ENCODE measurements around the gene DCLK1.

The DCLK1 gene

DNA sequence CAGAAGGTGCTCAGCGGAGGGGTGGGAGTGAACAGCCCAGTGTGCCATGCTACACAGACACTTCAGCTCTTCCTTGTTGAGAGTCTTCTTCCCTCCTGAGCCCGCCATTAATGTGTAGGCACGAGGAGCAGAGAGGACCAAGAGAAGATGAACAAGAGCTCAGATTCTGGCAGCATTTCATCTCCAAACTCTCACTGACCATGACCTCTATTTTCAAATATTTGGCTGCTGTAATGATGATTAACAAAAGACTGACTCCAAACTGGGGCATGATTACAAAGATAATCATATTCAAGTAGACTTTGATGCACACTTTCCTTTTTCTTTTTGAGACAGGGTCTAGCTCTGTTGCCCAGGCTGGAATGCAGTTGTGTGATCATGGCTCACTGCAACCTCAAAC, 236.5 kb downstream of the DCLK1 start:
- no peak for DNase-seq (ENCODE audit: low read depth)

DNA sequence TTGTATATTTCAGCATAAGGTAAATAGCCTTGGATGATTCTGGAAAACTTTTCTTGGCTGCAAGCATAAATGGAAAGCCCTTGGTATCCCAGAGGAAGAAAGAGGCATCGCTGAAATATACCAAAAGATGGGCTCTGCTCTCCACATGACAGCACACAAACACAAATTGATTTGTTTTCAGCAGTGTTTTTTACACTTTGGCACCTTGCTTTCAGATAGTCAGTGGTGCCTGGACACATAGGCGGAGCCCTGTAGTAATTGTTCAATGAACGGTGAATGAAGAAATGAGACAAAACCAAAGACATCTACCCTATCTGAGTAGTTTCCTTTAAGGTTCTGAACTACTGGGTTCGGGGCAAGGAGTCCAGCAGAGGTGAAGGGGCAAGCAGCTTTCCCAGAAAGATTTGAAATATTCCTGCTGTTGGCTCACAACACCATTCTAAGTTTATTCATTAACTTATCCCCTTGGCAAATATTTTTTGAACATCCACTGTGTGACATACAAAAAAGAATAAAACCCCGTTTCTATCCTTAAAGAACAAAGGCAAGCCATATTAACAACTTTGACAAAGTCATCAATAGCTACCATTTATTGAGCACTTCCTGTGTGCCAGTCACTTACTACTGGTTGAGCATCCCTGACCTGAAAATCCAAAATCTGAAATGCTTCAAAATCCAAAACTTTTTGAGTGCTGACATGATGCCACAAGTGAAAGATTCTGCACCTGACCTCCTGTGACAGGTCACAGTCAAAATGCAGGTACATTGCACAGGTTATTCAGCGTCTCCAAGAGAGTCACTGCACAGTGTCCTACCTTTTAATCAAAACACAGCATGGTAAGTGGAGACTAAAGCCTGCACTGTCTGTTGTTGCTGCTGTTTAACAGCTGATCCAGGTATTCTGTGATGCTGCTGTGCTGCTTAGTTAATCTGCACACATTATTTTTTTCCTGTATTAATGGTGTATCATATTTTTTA, 238.1 kb downstream of the DCLK1 start:
- no peak for DNase-seq (ENCODE audit: low read depth)

DNA sequence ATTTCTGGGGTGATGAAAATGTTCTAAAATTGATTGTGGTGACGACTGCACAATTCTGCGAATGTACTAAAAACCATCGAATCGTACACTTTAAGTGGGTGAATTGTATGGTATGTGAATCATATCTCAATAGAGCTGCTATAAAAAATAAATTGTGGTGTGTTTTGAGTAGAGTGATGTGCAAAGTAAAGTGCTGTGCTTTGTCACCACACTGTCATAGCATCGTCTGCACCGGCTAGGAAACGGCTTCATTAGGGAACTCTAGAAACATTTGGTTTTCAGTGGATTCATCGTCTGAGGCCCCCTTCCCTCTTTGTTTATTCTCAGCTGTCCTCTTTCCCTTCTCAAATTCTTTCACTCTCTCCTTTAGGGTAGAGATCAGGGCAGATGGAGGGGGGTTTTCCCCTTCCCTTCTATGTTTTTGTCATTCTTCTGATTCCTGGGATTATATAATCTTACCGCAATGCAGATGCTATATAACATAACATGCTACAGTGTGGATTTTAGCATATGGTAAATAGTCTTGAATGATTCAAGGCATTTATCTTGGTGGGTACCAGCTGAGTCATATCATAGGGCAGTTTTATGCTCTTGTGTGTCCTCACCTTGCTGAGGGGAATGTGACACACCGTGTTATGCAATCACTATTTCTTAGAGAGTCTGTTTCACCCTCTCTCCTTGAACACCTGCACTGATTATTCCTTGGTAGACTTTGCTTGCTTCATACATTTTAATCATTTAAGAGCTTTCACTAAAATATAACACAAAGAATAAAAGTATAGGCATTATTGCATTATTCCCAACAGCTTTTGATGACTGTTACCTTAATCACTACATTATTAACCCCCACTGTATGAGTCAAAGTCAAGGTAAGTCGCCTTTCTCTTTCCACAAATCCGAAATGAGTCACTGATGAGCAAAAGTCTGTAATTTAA, 239.4 kb downstream of the DCLK1 start:
- DNase-seq (ENCODE audit: low read depth): no peak

DNA sequence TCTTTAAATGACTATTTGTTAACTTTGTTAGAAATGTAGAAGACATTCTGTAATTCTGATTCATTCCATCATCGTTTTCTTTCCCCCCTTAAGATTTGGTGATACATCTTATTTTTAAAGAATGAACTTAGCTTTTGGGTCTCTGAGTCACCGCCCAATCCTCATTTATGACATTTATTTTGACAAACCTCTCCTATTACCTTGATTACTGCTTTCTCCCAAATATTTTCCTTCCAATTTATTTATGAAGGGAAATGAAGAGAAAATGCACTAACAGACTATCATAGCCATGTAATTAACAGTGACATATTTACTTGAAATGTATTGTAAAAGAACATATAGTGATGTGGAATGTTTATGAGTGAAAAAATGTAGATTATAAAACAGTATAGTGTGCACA, 241.6 kb downstream of the DCLK1 start:
- DNase-seq (ENCODE audit: low read depth): no peak

DNA sequence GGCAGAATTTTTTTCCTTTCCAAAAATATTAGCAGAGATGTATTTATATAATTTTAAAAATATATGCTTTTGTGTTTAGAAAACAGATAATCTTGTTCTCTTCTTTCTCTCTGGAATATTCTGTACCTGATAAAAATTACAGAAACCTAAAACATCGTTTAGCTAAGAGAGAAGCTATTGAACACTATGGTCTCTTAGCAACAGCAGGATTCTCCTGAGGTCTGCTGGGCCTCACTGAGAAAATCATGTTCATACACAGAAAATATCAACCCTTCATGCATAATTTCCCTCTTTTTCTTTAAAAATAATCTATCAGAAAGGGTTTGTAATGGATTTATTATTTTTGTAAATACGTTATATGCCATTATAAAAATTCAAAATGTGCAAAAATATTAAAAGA, 242.2 kb downstream of the DCLK1 start:
- no peak for DNase-seq (ENCODE audit: low read depth)

DNA sequence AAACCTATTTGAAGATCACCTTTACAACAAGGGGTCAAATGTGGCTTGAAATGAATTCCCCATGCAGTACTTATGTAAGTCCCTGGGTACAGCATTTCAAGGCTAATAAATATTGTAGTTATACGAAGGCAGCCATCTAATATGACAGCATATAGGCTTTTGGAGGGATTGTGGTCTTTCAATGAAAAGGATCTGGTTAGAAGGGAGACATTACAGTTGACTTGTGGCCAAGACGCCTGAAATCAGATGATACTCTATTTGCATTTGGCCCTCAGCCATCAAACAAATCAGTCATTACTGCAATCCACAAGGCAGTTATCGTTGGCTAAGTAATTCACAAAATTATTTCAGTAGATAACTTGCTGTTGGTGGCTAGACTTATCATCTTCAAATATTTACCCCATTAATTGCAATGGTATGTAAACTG, 242.7 kb downstream of the DCLK1 start:
- no peak for DNase-seq (ENCODE audit: low read depth)

DNA sequence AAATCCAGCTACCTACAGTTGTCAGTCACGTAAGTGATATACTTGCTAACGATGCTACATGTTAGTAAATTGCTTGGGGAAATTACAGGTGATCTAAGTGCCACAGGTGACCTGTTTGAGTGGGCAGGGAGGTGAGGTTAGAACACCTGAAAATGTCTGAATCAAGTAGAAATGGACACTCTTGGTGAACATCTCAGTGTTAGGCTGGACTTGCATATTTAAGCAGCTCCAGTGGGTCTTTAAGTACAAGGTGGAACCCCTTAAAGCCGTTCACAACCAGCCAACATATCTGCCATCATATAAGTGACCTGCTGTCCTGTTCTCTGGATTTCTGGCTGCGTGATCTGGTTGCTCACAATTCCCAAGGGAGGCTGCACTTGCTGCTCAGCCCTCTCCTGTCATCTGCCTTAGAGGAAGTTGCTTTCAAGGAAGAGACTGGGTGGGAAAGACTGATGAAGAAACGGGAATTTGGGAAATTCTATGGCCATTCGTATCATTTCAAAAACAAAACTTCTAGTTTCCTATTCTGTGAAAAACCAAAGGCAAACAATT, 244.0 kb downstream of the DCLK1 start:
- DNase-seq (ENCODE audit: low read depth): no peak

DNA sequence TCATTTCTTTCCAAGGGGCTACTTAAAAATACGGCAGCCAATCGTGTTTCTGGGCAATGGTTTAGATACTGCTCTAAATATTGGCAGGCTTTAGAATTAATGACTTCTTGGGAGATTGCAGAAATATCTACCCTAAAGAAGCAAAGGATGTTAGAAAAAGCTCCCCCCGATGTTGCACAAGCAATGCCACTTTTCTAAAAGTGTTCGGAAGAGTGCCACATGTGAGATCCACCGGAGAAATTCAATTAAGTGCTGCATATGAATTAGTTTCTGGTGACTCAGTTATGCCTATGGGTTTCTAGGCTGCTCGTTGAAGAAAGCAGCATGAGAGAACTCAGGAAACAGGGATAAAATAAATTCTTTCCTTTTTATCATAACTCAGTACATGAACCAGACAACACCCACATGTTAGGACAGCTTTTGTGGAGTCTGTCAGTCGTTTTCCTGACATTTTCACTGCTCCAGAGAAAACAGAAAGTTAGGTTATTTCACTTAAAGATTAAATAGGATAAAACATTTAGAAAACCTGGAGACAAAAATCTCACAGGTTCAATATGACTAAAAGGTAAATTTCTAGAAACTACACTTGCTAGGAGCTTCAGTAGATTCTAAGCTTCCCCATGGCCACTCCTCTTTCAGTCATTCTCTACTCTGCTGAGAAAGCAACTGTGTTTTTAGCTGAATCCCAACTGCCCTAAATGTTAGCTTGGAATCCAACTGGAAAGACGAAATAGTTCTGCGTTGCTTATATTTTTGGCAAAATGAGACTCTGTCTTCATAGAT, 244.7 kb downstream of the DCLK1 start:
- DNase-seq (ENCODE audit: low read depth): no peak

DNA sequence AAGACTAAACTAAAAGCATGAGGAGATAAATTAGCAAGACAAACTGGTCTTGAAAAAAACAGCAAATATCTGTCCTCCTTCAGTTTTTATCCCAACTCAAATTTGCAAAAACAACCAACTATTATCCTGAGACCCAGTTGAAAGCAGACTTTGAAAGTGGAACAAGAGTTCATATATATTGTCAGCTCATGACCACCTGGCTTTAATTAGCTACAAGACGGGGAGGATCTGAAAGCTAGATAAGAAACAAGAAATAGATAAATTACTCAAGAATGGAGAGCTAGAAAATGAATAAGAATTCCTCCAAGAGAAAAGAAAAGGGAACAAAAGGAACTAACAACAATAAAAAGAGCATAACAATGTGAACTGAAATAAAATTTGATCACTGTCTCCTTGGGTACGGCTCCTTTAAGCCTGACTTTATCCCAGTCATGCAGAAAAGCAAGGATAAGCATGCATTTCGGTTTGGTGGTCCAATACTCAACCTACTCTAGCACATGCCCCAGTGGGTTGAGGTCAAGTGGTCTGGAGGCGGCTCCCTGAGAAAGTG, 246.9 kb downstream of the DCLK1 start:
- DNase-seq (ENCODE audit: low read depth): no peak

DNA sequence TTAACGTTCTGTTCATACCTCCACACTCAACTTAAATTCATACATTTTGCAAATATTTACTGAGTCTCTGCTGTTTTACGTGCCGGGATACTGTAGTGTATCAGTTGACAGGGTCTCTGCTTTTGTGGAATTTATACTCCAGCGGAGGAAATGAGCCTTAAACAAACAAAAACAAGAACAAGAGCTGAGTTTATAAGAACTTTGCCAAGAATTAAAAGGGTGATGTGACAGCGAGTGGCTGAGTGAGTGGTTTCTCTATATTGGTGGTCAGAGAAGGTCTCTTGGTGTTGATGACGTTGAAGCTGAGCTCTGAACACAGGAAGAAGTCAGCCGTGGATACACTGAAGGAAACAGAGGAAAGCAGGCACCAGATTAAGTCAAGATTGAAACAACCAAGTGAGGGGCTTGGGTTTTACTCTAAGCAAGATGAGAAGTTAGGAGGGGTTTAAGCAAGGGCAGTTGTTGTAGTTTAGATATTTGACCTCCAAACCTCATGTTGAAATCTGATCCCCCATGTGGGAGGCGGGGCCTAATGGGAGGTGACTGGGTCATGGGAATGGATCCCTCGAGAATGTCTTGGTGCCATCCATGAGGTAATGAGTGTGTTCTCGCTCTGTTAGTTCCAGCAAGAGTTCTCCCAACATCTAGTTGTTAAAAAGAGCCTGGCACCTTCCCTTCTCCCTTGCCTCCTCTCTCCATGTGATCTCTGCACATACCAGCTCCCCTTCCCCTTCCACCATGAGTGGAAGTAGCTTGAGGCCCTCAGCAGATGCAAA, 248.3 kb downstream of the DCLK1 start:
- DNase-seq (ENCODE audit: low read depth): no peak

DNA sequence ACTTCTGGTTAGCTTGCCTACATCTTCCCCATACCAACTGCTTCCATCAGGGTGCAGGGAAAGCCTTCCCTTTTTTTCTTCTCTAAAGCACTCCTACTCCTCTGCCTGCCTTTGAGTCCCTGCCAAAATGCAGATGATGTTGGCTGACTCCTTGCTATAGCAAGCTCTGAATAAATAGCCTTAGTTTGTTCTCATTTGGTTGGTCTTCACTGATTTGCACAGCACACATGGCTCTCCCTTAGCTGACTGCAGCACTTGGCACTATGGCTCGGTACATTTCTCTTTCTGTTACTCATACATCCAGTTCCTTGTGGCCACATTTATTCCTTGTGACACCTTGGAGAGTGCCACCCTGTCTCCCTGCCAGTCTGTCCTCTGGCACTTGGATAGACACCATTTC, 249.8 kb downstream of the DCLK1 start:
- no peak for DNase-seq (ENCODE audit: low read depth)

DNA sequence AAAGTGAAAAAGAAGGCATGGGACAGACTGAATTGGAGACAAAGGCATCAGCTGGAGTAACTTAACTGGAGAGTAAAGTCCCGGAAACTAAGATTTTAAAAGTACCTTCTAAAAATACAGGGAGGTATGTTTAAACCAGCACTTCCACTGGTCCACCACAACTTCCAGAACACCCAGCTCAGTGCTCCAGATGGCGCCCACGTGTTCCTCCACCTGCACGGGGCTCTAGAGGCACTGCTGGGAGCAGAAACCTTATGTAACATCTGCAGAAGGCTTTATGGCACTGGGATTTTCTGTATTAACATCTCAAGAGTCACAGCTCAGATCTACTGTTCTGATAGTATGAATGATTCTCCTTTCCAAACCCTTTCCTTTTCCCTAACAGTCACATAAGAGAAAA, 252.1 kb downstream of the DCLK1 start:
- DNase-seq (ENCODE audit: low read depth): no peak

DNA sequence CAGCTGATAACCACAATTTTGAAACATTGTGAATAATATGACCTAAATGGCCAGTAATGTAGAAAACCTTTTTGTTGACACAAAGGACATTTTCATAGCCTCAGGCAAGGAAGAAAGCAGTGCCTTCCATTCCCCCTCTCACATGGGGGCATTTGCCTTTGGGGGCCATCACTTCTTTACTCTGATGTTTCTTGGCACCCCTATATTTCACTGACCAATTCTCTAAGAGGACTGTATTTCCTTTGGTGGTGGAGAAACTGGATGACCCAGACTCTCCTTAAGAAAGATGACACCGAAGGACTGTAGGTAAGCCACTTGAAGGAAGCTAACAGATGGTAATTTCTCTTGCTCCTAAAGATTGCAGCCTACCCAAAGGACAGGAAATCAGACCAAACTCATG, 254.6 kb downstream of the DCLK1 start:
- DNase-seq (ENCODE audit: low read depth): no peak

DNA sequence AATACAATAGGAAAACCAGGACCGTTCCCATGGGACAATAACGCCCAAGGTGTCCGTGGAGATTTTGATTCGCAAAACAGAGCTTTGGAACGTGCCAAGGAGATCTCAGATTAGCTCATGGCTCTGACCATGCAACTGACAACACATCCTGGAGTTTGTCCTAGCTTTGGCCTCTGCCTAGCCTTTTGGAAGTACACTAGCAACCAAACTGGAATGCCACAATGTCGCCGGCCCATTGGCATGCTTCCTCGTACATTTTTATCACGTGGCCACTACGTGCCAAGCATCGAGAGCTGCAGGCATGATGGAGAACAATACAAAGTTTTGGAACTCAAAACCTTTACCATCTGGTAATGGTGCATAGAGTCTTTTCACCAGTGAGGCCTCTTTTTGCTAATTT, 256.5 kb downstream of the DCLK1 start:
- no peak for DNase-seq (ENCODE audit: low read depth)

DNA sequence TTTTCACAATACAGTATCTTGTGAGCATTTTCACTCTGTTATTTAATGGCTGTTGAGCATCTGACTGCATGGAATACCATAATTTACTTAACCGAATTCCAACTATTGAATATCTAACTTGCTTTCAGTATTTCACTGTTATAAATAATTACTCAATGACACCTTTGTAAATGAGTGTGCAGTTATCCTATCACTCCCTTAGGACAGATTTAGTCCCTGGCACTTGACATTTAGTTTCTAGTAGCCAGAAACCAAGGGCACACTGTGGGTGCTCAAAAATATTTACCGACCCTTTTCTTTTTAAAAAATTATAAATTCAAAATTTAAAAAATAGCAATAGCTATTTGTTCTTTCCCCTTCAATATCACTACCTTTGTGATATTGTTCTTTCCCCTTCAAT, 258.8 kb downstream of the DCLK1 start:
- no peak for DNase-seq (ENCODE audit: low read depth)

DNA sequence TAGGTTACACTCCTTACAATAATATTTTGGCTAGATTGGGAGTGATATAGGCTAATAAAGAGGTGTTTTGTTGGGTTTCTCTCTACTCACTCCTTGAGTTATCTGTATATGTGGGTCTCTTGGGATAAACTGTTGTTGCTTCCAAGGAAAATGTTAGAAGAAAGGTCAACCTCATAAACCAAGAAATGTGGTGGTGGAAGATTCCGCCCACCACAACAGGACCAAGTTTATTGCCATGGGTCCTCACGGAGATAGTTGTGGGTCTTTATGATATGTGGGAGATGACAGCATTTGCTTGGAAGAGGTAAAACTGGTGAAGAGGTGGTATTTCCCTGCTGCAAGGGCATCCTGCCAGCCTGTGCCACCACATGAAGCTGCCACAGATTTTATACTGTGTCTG, 259.6 kb downstream of the DCLK1 start:
- no peak for DNase-seq (ENCODE audit: low read depth)

DNA sequence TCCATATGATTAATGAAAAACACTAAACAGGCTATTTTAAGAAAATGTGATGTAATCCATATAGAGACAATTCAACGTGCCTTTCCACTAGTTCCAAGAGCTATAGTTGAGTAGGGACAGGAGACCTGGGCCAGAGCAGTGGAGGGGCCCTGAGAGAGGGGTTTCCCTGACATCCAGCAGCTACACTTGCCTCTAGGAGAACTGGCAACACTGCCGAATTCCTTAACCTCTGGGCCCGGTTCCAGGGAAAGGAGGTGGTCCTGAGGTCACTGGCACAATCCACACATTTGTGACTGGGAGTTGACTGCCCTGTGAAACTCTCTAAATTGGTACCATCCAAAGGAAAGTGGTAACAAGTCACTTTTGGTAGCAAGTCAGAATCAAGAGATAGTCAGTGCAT, 264.4 kb downstream of the DCLK1 start:
- no peak for DNase-seq (ENCODE audit: low read depth)

DNA sequence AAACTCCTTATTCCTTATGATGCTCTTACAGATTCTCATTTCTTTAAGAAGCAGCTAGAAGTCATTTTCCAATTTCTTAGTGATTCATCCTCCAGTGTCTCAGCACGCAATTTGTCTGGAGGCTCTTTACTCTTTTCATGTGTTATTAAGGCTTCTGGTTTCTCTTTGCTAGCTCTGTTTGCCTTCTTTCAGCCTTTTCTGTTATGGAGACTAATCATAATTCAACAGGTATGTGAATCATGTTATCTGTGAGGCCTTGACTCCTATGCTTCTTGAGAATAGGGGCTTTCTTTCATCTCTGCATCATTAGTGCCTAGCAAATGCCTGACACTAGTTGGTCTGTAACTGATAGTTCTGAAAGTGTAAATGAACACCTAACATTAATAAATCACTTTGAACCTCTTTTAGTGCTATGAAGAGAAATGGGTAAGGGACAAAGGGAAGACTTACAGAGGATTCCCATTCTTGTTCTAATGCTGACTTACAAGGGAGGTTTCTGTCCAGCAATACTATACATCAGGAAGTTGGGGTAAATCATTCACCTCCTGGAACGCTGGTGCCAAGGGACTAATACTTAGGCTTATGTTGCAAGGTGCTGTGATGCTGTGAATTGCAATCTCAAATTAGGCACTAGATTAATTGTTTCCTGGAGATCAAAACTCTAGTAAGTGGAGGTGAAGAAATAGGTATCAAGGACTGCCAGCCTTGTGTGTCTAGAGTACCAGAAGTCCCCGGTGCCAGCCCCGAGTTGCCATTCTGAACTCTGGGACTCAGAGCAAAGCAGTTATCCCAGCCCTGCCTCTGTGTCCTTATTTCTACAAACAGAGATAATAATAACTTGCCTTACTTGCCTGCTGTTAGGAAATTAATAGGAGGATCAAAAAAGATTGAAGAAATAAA, 265.6 kb downstream of the DCLK1 start:
- DNase-seq (ENCODE audit: low read depth): no peak

DNA sequence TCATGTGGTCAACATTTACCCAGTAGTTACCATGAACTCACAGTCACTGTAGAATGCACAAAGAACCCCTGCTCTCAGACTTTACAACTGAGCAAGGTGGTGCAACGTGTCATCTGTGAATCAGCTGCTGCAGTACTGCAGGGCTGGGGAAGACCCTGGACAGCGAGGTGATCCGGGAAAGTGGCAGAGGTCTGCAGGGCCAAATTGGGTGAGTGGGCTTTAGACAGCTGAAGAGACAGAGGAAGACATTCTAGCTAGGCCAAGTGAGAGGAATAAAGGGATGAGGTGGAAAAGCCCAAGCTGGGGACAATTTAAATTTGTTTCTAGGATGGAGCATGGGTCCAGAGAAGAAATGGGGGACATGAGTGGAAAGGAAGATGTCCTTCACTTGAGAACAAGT, 270.5 kb downstream of the DCLK1 start:
- no peak for DNase-seq (ENCODE audit: low read depth)

DNA sequence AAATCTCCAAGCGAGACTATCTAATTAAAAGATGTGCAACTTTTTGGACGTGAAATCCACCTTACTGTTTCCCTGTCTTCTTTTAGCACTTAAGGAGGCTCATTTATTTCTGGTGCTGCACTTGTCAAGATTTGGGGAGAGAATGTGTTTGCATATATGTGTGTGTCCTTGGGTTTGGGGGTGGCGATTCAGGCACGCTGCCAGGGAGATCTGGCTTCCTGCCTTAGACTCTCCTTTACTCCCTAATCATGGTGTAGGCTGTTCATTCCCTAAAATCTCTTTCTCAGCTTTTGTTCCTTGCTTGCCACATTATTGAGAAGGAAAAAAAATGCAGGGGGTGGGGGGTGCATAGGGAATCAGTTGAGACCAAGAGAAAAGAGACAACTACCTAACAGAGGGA, 271.2 kb downstream of the DCLK1 start:
- no peak for DNase-seq (ENCODE audit: low read depth)
